Measurements from ENCODE around the gene CEP112.

DNA sequence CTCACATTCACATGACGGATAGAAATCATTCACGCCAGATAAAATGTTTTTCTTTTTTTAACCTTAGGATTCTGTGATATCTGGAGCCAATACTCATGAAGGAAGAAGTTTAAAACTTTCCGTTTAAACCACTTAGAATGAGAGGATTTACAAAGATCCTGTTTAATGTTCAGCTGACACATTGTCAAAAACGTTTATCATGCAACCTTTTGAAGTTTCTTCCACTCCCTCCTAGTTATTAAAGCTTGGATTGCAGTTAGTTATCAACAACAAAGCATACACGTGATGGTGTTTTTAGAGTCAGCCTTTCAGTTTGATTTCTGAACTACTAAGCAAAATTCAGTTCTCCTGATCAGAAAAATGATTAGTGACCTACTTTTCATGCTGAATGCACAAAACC is 487.2 kb downstream of the CEP112 start:
- TF ChIP-seq, protein P1, sequence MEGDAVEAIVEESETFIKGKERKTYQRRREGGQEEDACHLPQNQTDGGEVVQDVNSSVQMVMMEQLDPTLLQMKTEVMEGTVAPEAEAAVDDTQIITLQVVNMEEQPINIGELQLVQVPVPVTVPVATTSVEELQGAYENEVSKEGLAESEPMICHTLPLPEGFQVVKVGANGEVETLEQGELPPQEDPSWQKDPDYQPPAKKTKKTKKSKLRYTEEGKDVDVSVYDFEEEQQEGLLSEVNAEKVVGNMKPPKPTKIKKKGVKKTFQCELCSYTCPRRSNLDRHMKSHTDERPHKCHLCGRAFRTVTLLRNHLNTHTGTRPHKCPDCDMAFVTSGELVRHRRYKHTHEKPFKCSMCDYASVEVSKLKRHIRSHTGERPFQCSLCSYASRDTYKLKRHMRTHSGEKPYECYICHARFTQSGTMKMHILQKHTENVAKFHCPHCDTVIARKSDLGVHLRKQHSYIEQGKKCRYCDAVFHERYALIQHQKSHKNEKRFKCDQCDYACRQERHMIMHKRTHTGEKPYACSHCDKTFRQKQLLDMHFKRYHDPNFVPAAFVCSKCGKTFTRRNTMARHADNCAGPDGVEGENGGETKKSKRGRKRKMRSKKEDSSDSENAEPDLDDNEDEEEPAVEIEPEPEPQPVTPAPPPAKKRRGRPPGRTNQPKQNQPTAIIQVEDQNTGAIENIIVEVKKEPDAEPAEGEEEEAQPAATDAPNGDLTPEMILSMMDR (IDR thresholded peaks at IDR 0.05), result no peak
- no peak for TF ChIP-seq POLR2A (IDR thresholded peaks at IDR 0.05)
- TF ChIP-seq POLR2AphosphoS5 (IDR thresholded peaks at IDR 0.05; ENCODE audit: insufficient read depth in 1 of 2, low read depth in 1 of 2), result no peak

All from vagina (tissue), 2 donors.